ENCODE data around the gene LRP1. TPM values are rescaled to one million over a fixed set of nuclear protein-coding genes. Genes with fewer than 3 reads are reported as not detected.
A peak's percentile ranks its signal among the peaks of the same experiment; 100 is the strongest.

The LRP1 gene
- total RNA-seq, 1 donor from 2014 or later, result 138 TPM

DNA sequence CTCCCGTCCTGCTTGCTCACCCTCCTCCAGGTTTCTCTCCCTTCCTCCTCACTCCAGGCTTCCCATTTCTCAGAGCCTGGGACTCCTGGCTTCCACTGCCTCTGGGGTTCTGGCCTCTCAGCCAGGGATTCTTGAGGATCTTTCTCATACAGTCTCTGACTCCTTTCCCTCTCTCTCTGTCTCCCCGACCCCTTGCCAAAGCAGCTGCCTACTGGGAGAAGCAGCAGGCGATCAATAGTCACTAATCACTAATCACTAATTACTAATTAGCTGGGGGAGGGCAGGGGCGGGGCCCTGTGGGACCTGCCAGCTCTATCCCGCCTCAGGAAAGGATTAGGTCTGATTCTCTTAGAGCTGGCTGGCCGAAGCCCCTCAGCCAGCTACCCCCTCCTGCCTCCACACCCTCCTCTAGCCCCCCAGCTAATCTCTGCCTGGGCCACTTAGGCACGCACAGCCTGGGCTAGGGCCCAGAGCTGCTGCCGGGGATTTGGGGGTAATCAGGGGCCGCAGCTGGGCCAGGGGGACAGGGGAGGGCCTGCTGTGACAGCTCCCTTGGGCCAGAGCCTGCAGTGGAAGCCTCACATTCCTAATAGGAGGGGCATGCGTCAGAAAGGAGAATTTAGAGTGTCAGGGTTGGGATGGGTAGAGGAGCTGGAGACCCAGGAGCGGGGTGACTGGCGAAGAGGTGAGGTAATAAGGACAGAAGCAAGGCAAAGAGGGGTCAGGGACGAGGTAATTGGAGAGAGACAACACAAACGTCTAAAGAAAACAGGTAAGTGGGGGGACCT is 91.1 kb downstream of the LRP1 start:
- peak overlapping the region; percentile 60 for H3K27ac Mint-ChIP-seq
- DNase-seq (ENCODE audit: extremely low spot score, unreplicated experiment), result no peak
- TF ChIP-seq, protein P1, sequence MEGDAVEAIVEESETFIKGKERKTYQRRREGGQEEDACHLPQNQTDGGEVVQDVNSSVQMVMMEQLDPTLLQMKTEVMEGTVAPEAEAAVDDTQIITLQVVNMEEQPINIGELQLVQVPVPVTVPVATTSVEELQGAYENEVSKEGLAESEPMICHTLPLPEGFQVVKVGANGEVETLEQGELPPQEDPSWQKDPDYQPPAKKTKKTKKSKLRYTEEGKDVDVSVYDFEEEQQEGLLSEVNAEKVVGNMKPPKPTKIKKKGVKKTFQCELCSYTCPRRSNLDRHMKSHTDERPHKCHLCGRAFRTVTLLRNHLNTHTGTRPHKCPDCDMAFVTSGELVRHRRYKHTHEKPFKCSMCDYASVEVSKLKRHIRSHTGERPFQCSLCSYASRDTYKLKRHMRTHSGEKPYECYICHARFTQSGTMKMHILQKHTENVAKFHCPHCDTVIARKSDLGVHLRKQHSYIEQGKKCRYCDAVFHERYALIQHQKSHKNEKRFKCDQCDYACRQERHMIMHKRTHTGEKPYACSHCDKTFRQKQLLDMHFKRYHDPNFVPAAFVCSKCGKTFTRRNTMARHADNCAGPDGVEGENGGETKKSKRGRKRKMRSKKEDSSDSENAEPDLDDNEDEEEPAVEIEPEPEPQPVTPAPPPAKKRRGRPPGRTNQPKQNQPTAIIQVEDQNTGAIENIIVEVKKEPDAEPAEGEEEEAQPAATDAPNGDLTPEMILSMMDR (conservative IDR thresholded peaks at IDR 0.05), result no peak
- peaks cover 84% of the 10 kb centered on the region for H3K27me3 Mint-ChIP-seq
- H3K9me3 Mint-ChIP-seq, result no peaks in the 10 kb centered on the region
- peak overlapping the region; percentile 82 for H3K4me3 Mint-ChIP-seq
- peaks cover 56% of the 10 kb centered on the region for H3K4me1 Mint-ChIP-seq (ENCODE audit: unreplicated experiment)
- H3K36me3 Mint-ChIP-seq, result no peaks in the 10 kb centered on the region

GRCh38 chr12:57219993-57220754 is 91.9 kb downstream of the LRP1 start:
- H3K9me3 Mint-ChIP-seq, result no peaks in the 10 kb centered on the region
- no peaks in the 10 kb centered on the region for H3K36me3 Mint-ChIP-seq
- H3K4me1 Mint-ChIP-seq (ENCODE audit: unreplicated experiment), result peaks cover 50% of the 10 kb centered on the region
- TF ChIP-seq, protein P1 (conservative IDR thresholded peaks at IDR 0.05), result no peak
- no peak overlapping the region for H3K27ac Mint-ChIP-seq
- H3K4me3 Mint-ChIP-seq, result peak overlapping the region; percentile 82
- DNase-seq (ENCODE audit: extremely low spot score, unreplicated experiment), result no peak
- H3K27me3 Mint-ChIP-seq, result peaks cover 78% of the 10 kb centered on the region

DNA sequence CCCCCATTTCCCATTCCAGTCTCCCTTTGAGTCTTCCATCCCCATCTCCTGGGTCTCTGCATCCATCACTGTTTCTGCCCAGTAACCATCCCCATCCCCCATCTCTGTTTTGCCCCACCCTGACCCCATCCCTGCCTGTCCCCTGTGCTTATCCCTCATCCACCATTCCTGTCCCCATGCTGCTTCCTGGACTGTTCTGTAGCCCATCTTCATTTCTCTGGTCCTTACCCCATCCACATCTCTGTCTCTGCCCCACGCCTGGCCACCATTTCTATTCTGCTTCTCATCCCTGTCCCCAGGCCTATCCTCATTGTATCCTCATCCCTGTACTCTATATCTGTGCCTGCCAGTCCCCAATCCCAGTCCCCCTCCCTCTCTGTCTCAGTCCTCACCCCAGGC is 92.5 kb downstream of the LRP1 start:
- Mint-ChIP-seq H3K9me3 (no peaks in the 10 kb centered on the region), H3K27me3 (peaks cover 77% of the 10 kb centered on the region), H3K36me3 (no peaks in the 10 kb centered on the region), H3K4me3 (peak overlapping the region; percentile 61), H3K27ac (no peak overlapping the region), H3K4me1 (ENCODE audit: unreplicated experiment) (peaks cover 49% of the 10 kb centered on the region)
- no peak for DNase-seq (ENCODE audit: extremely low spot score, unreplicated experiment)
- TF ChIP-seq, protein P1 (conservative IDR thresholded peaks at IDR 0.05), result no peak

DNA sequence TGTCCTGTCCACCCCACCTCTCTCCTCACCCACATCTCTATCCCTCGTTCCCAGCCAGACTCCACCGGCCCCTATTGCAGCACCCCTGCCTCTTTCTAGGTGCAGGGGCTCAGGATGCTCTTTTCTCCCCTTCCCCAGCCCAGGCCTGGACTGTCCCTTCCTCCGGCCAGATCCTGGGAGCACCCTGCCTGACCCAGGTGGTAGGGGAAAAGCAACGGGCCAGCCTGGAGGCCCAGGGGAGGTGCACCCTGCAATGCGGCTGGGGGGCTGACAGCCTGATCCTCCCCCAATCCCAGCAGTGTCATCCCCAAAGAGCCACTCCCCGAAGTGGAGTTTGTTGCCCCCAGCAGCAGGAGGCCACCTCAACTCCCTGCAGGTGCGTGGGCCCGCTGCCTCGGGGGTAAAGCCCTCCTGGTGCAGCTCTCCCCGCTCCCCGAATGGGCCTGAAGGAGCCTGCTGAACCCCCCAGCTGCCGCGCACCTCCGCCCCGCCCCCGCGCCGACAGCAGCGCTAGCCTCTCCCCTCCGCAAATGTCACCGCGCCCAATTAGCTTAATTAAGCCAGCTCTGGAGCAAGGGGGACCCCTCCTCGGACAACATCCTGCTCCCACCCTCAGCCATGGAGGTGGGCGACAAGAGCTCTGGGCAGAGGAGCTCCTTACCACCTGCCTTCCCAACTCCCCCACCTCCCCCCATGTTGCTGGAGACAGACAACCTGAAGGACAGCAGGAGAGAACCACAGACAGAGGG is 93.1 kb downstream of the LRP1 start:
- H3K4me1 Mint-ChIP-seq (ENCODE audit: unreplicated experiment), result peaks cover 52% of the 10 kb centered on the region
- no peak for DNase-seq (ENCODE audit: extremely low spot score, unreplicated experiment)
- no peaks in the 10 kb centered on the region for H3K9me3 Mint-ChIP-seq
- H3K36me3 Mint-ChIP-seq, result no peaks in the 10 kb centered on the region
- peak overlapping the region; percentile 61 for H3K4me3 Mint-ChIP-seq
- H3K27me3 Mint-ChIP-seq, result peaks cover 80% of the 10 kb centered on the region
- TF ChIP-seq, protein P1 (conservative IDR thresholded peaks at IDR 0.05), result no peak
- no peak overlapping the region for H3K27ac Mint-ChIP-seq

GRCh38 chr12:57222286-57223190 is 94.3 kb downstream of the LRP1 start:
- DNase-seq (ENCODE audit: extremely low spot score, unreplicated experiment), result no peak
- H3K27ac Mint-ChIP-seq, result peak overlapping the region; percentile 22
- H3K36me3 Mint-ChIP-seq, result no peaks in the 10 kb centered on the region
- peaks cover 56% of the 10 kb centered on the region for H3K4me1 Mint-ChIP-seq (ENCODE audit: unreplicated experiment)
- TF ChIP-seq, protein P1 (conservative IDR thresholded peaks at IDR 0.05), result no peak
- peak overlapping the region; percentile 57 for H3K4me3 Mint-ChIP-seq
- H3K9me3 Mint-ChIP-seq, result no peaks in the 10 kb centered on the region
- peaks cover 84% of the 10 kb centered on the region for H3K27me3 Mint-ChIP-seq
